Endothelial cell (in vitro differentiated cells): ENCODE measurements around the gene GGA1. TPM values are rescaled to one million over a fixed set of nuclear protein-coding genes. Genes with fewer than 3 reads are reported as not detected.
A peak's percentile ranks its signal among the peaks of the same experiment; 100 is the strongest.

ENCODE experiments used
- DNase-seq: peaks from one replicate; pipeline ENCODE4 v3.0.0; 2021; ENCODE audit warnings: low spot score
- H3K27ac Mint-ChIP-seq: one replicate; pipeline ENCODE4 v1.8.0; 2021; ENCODE audit warnings: mixed read lengths, inconsistent platforms; ENCODE audit not compliant: unreplicated experiment
- H3K27me3 Mint-ChIP-seq: one replicate; pipeline ENCODE4 v1.8.0; 2021; ENCODE audit warnings: mild to moderate bottlenecking, moderate library complexity, mixed read lengths, inconsistent platforms; ENCODE audit not compliant: unreplicated experiment
- H3K36me3 Mint-ChIP-seq: one replicate; pipeline ENCODE4 v1.8.0; 2021; ENCODE audit warnings: mild to moderate bottlenecking, low read depth, mixed read lengths, inconsistent platforms; ENCODE audit not compliant: unreplicated experiment
- H3K4me1 Mint-ChIP-seq: one replicate; pipeline ENCODE4 v1.8.0; 2021; ENCODE audit warnings: mild to moderate bottlenecking, mixed read lengths, inconsistent platforms; ENCODE audit not compliant: unreplicated experiment
- H3K4me3 Mint-ChIP-seq: one replicate; pipeline ENCODE4 v1.8.0; 2021; ENCODE audit warnings: mild to moderate bottlenecking, mixed read lengths, inconsistent platforms; ENCODE audit not compliant: unreplicated experiment
- H3K9me3 Mint-ChIP-seq: one replicate; pipeline ENCODE4 v1.8.0; 2021; ENCODE audit warnings: mixed read lengths, inconsistent platforms; ENCODE audit not compliant: unreplicated experiment
- CTCF ChIP-seq: fragments of 200-600 bp; sonication (generic); IDR thresholded peaks from one replicate; pipeline ENCODE4 v1.5.0; 2021; ENCODE audit warnings: antibody characterized with exemption; ENCODE audit not compliant: unreplicated experiment
- total RNA-seq: library from RNA; stranded (reverse); fragmentation: NEBNext Ultra II Directional; extraction: Animal tissue kit (Norgen Biotek cat#: 25700); gene quantifications from one replicate; pipeline ENCODE4 v1.2.1, GENCODE V29; 2021; ENCODE audit not compliant: unreplicated experiment

The GGA1 gene
- total RNA-seq, 1 donor from 2014 or later: 63.6 TPM

GRCh38 chr22:37626556-37627075 lies 18.0 kb downstream of the GGA1 start:
- Mint-ChIP-seq H3K9me3 (no peaks in the 10 kb centered on the region), H3K36me3 (peaks cover 14% of the 10 kb centered on the region), H3K4me1 (peaks cover 21% of the 10 kb centered on the region), H3K4me3 (peak overlapping the region; percentile 25), H3K27ac (peak overlapping the region; percentile 74), H3K27me3 (peaks cover 6% of the 10 kb centered on the region)
- DNase-seq: no peak
- no peak for TF ChIP-seq CTCF

- peaks cover 8% of the 10 kb centered on the region for H3K27me3 Mint-ChIP-seq
- no peak for DNase-seq
- peak overlapping the region; percentile 25 for H3K4me3 Mint-ChIP-seq
- no peak for TF ChIP-seq CTCF
- peak overlapping the region; percentile 74 for H3K27ac Mint-ChIP-seq
- H3K36me3 Mint-ChIP-seq: peaks cover 14% of the 10 kb centered on the region
- peaks cover 21% of the 10 kb centered on the region for H3K4me1 Mint-ChIP-seq
- no peaks in the 10 kb centered on the region for H3K9me3 Mint-ChIP-seq
Observed at GRCh38 chr22:37627121-37627520, 18.5 kb downstream of the GGA1 start.

- Mint-ChIP-seq H3K4me1 (peaks cover 21% of the 10 kb centered on the region), H3K4me3 (no peak overlapping the region), H3K27ac (peak overlapping the region; percentile 74), H3K27me3 (peaks cover 8% of the 10 kb centered on the region), H3K36me3 (peaks cover 14% of the 10 kb centered on the region), H3K9me3 (no peaks in the 10 kb centered on the region)
- TF ChIP-seq CTCF: no peak
- DNase-seq: no peak
Observed at GRCh38 chr22:37627545-37627944, 18.9 kb downstream of the GGA1 start.

GRCh38 chr22:37628830-37629229 lies 20.2 kb downstream of the GGA1 start:
- TF ChIP-seq CTCF: no peak
- H3K36me3 Mint-ChIP-seq: peaks cover 14% of the 10 kb centered on the region
- H3K4me3 Mint-ChIP-seq: no peak overlapping the region
- H3K9me3 Mint-ChIP-seq: no peaks in the 10 kb centered on the region
- DNase-seq: no peak
- no peak overlapping the region for H3K27ac Mint-ChIP-seq
- H3K4me1 Mint-ChIP-seq: peaks cover 23% of the 10 kb centered on the region
- H3K27me3 Mint-ChIP-seq: peaks cover 8% of the 10 kb centered on the region

GRCh38 chr22:37629928-37630327 lies 21.3 kb downstream of the GGA1 start:
- TF ChIP-seq CTCF: no peak
- Mint-ChIP-seq H3K4me3 (no peak overlapping the region), H3K27ac (no peak overlapping the region), H3K4me1 (peaks cover 28% of the 10 kb centered on the region), H3K27me3 (peaks cover 8% of the 10 kb centered on the region), H3K9me3 (no peaks in the 10 kb centered on the region), H3K36me3 (peaks cover 9% of the 10 kb centered on the region)
- no peak for DNase-seq
